K562 (cell line): ENCODE results near the gene PPP1R10. TPM values are rescaled to one million over a fixed set of nuclear protein-coding genes. Genes with fewer than 3 reads are reported as not detected.

Experiments used
- AFF4 ChIP-seq: sonication (generic); formaldehyde crosslinking; IDR thresholded peaks from 2 replicates; pipeline ENCODE4 v1.8.0; 2023; ENCODE audit warnings: mild to moderate bottlenecking, missing genetic modification reagents
- BRCA1 ChIP-seq, 2 experiments: fragments of 450-650 bp in 1 of 2; sonication (generic) in 1 of 2; formaldehyde crosslinking in 1 of 2; IDR thresholded peaks; 2 replicates each; pipeline versions ENCODE4 v1.5.0 to v1.6.1; 2017 to 2020; ENCODE audit warnings: mild to moderate bottlenecking in 1 of 2, missing genetic modification reagents in 1 of 2
- FOXM1 ChIP-seq, 2 experiments: fragments of 450-650 bp in 1 of 2; sonication (generic) in 1 of 2; formaldehyde crosslinking in 1 of 2; IDR thresholded peaks; 2 replicates each; pipeline versions ENCODE4 v1.6.1 to v1.9.0; 2017 to 2022; ENCODE audit warnings: low read depth in 2 of 2, mild to moderate bottlenecking in 2 of 2, missing genetic modification reagents in 1 of 2, moderate library complexity in 1 of 2
- GATAD2A ChIP-seq: fragments of 450-650 bp; IDR thresholded peaks from 2 replicates; pipeline ENCODE4 v1.6.1; 2017
- HLTF ChIP-seq: fragments of 450-650 bp; IDR thresholded peaks from 2 replicates; pipeline ENCODE4 v1.6.1; 2016
- KLF16 ChIP-seq: IDR thresholded peaks from 2 replicates; pipeline ENCODE4 v1.6.1; 2016; ENCODE audit warnings: antibody characterized with exemption
- MAZ ChIP-seq, 2 experiments: fragments of 450-650 bp in 1 of 2; sonication (generic) in 1 of 2; formaldehyde crosslinking; IDR thresholded peaks in 1 of 2; conservative IDR thresholded peaks in 1 of 2; 2 replicates each; pipeline versions ENCODE4 v1.4.0 to v1.5.0; 2020; ENCODE audit warnings: mild to moderate bottlenecking in 1 of 2, missing genetic modification reagents in 1 of 2
- MYNN ChIP-seq, 2 experiments: sonication (generic); formaldehyde crosslinking in 1 of 2; IDR thresholded peaks; 2 replicates each; pipeline versions ENCODE4 v1.5.0 to v1.6.1; 2016 to 2020; ENCODE audit warnings: antibody characterized with exemption in 1 of 2, missing genetic modification reagents in 1 of 2
- PCBP2 ChIP-seq: fragments of 200-400 bp; formaldehyde crosslinking; IDR thresholded peaks from 2 replicates; pipeline ENCODE4 v1.6.1; 2018; ENCODE audit warnings: low read length, low read depth, mild to moderate bottlenecking, moderate library complexity; ENCODE audit not compliant: poor library complexity, severe bottlenecking
- PHF8 ChIP-seq: fragments of 200-600 bp; sonication (generic); IDR thresholded peaks from 2 replicates; pipeline ENCODE4 v1.6.1; 2012; ENCODE audit warnings: mixed run types, mild to moderate bottlenecking, inconsistent platforms, low read length, moderate library complexity, borderline replicate concordance
- POLR2A ChIP-seq: fragments of 450-650 bp; conservative IDR thresholded peaks from 2 replicates; pipeline ENCODE4 v1.6.1; 2016
- POLR2AphosphoS2 ChIP-seq: IDR thresholded peaks from 2 replicates; pipeline ENCODE4 v1.6.1; 2012; ENCODE audit warnings: low read length, improper control_type of control experiment
- SIRT6 ChIP-seq: IDR thresholded peaks from one replicate; pipeline ENCODE4 v1.6.1; 2012; ENCODE audit warnings: low read depth, mild to moderate bottlenecking, control low read depth, inconsistent platforms, low read length, moderate library complexity
- SMAD2 ChIP-seq: fragments of 150-350 bp; IDR thresholded peaks from 2 replicates; pipeline ENCODE4 v1.6.1; 2014; ENCODE audit warnings: low read depth, mild to moderate bottlenecking, low read length
- ZFP1 ChIP-seq: fragments of 450-650 bp; formaldehyde crosslinking; IDR thresholded peaks from 2 replicates; pipeline ENCODE4 v1.4.0; 2020; ENCODE audit warnings: mild to moderate bottlenecking, mixed read lengths
- ZNF407 ChIP-seq: fragments of 450-650 bp; IDR thresholded peaks from 2 replicates; pipeline ENCODE4 v1.6.1; 2016; ENCODE audit warnings: low read depth
- ZZZ3 ChIP-seq: fragments of 450-650 bp; IDR thresholded peaks from 2 replicates; pipeline ENCODE4 v1.6.1; 2016; ENCODE audit warnings: antibody characterized with exemption, mild to moderate bottlenecking, moderate library complexity
- polyA plus RNA-seq, 8 experiments: library from polyadenylated mRNA; depleted of rRNA in 4 of 8; stranded (reverse) in 5 of 8; unstranded in 3 of 8; fragments of >200 nt; fragmentation: Nextera tagmentation in 2 of 8; fragmentation: Illumina TruSeq in 1 of 8; extraction: Ambion mirVana in 2 of 8; extraction: Trizol in 1 of 8; gene quantifications; 2 replicates each; pipeline versions ENCODE4 v1.2.1 to v1.2.3, GENCODE V29; 2011 to 2014; ENCODE audit warnings: inconsistent platforms in 1 of 8, missing spikeins in 1 of 8
- total RNA-seq, 7 experiments: library from RNA; depleted of rRNA in 6 of 7; stranded (reverse); fragments of >200 nt in 6 of 7; fragmentation: Illumina TruSeq in 2 of 7; extraction: Trizol in 2 of 7; gene quantifications; 2 replicates each; pipeline versions ENCODE4 v1.2.1 to v1.2.3, GENCODE V29; 2011 to 2021; ENCODE audit warnings: low replicate concordance in 1 of 7

Gene PPP1R10
- total and polyA plus RNA-seq, 9 of the 15 experiments (the other 6 are each of a cell fraction or from before 2014, with no cell fraction given): 14.1 to 65.5 (median 32.6) TPM

- TF ChIP-seq ZNF407: no peak
- no peak for TF ChIP-seq GATAD2A
- no peak for TF ChIP-seq MAZ (CRISPR knock-in tag; conservative IDR thresholded peaks at IDR 0.05 in 1 of 2, IDR thresholded peaks at IDR 0.05 in 1 of 2)
- TF ChIP-seq BRCA1 (IDR thresholded peaks at IDR 0.05): no peak
- TF ChIP-seq BRCA1 (CRISPR knock-in tag; IDR thresholded peaks at IDR 0.05): no peak
- no peak for TF ChIP-seq SMAD2
- TF ChIP-seq FOXM1 (IDR thresholded peaks at IDR 0.05; ENCODE audit: low read depth): no peak
- no peak for TF ChIP-seq FOXM1 (CRISPR knock-in tag; IDR thresholded peaks at IDR 0.05; ENCODE audit: low read depth)
- peak; percentile 14 for TF ChIP-seq MYNN (IDR thresholded peaks at IDR 0.05)
- TF ChIP-seq MYNN (CRISPR knock-in tag; IDR thresholded peaks at IDR 0.05): no peak
- no peak for TF ChIP-seq PCBP2
- TF ChIP-seq HLTF: no peak
- TF ChIP-seq SIRT6: peak; percentile 3
- no peak for TF ChIP-seq PHF8
- TF ChIP-seq POLR2AphosphoS2: peak; percentile 27; the same call in 1 of the 2 replicates
- TF ChIP-seq AFF4 (CRISPR knock-in tag): no peak
- TF ChIP-seq ZFP1 (CRISPR knock-in tag): no peak
- no peak for TF ChIP-seq ZZZ3
- TF ChIP-seq KLF16: no peak
- TF ChIP-seq POLR2A: peak; percentile 52
Observed at GRCh38 chr6:30599625-30600324, 17.3 kb downstream of the PPP1R10 start (continued).
